NOMO-1 treated with DMSO at 0.1 percent for 48 hours (cell line): ENCODE results near the gene IGFBP6.

Source experiments
- DNase-seq: peaks from one replicate; lab custom pipeline; 2025; ENCODE audit not compliant: unreplicated experiment; lab: John Stamatoyannopoulos, UW

Gene IGFBP6

GRCh38 chr12:53069621-53070410, 27.7 kb upstream of the IGFBP6 start:
- no peak for DNase-seq

GRCh38 chr12:53070877-53071492, 26.5 kb upstream of the IGFBP6 start:
- no peak for DNase-seq

- DNase-seq = no peak
These were observed 25.6 kb upstream of the IGFBP6 start for GRCh38 chr12:53071591-53072551.

DNA sequence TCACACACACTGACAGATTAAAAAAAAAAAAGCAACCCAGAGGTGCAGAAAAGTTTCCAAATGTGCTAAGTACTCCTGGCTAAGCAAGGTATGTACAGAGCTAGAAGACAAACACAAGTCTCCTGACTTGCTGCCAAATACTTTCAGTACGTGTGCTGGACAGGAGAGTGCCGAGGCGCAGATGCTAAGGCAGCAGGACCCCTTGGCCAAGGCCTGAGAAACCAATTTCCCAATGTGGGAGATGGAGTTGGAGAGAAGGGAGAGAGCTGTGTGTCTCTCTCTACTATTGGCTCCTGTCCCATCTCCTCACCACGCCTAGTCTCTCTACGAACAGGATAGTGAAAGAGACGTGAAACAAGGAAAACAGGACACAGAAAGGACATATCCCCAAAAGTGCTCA, 23.6 kb upstream of the IGFBP6 start:
- DNase-seq = no peak

GRCh38 chr12:53074283-53074998, 23.0 kb upstream of the IGFBP6 start:
- DNase-seq = no peak

- no peak for DNase-seq
These were observed 22.5 kb upstream of the IGFBP6 start for GRCh38 chr12:53074999-53075370.

DNA sequence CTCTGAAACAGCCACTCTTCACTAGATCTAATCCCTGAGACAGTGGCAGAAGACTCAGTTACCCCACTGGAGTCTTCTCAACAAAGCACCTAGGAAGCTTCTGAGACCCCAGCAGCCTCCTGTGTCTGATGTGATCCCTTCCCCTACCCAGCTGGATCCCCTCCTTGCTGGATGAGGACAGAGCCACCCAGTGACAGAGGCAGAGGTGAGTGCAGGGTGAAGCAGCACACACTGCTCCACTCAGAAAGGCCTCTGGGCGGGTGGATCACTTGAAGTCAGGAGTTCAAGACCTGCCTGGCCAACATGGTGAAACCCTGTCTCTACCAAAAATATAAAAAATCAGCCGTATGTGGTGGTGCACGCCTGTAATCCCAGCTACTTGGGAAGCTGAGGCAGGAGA, 21.0 kb upstream of the IGFBP6 start:
- DNase-seq = no peak

DNA sequence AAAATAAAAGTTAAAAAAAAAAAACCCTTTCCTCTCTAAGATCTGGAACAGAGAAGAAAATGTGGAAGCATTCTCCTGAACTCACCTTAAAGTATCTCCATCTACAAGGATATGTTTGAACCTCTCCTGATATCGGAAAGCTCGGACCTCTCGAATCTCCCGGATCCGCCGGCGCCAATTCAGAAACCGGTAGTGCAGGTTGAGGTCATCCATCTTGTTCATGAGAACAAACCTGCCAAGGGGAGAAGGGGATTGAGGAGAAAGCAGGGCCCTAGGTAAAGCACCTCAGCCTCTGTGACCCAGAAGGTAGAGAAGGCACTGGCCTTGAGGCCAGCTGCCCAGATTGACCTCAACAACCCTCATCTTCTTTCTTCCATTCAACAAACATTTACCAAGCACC, 20.4 kb upstream of the IGFBP6 start:
- no peak for DNase-seq

- DNase-seq = peak; percentile 32
These were observed 18.8 kb upstream of the IGFBP6 start for GRCh38 chr12:53078425-53079225.

DNA sequence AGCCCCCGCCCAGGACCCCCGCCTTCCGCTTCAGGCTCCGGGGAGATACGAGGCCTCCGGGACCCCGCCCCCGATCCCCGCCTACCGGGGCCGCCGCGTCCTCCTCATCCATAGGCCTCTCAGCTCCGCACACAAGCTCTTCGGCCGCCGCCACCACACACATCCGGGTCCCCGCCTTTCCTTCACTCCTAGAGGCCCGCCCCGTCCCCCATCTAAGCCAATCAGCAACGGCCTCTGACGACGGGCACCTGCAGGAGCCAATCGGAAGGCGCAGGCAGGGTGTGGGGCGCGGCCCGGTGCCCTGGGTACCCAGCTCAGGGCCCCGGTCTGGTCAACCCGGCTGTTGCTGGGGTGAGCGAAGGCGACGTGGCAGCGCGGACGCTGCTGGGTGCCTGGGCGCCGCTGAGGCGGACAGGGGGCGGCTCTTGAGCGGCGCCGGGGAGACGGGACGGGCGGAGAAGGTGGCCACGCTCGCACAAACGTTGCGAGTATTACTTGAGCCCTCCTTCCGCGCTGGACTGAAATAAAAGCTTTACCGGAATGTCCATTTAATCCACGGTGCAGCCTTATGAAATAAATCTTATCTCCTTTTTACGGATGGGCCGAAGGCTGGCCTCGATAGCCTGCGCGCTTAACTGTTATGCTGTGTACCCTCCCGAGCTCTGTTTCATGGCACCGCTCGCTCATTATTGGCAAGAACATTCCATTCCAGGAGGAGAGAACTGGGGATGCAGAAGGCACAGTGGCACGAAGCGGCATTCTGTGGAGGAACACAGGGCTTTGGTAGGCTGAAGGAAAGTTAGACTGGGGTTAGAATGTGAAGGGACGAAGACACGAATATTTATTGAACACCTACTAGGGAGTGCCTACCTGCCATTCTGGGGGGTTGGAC, 18.0 kb upstream of the IGFBP6 start, which contains the start of gene SPRYD3:
SPRYD3 (minus strand) TSS at position 165 of the 892 bp plus-strand sequence; CDS start at position 108, 57 bp downstream.
- DNase-seq = peak; percentile 96

DNA sequence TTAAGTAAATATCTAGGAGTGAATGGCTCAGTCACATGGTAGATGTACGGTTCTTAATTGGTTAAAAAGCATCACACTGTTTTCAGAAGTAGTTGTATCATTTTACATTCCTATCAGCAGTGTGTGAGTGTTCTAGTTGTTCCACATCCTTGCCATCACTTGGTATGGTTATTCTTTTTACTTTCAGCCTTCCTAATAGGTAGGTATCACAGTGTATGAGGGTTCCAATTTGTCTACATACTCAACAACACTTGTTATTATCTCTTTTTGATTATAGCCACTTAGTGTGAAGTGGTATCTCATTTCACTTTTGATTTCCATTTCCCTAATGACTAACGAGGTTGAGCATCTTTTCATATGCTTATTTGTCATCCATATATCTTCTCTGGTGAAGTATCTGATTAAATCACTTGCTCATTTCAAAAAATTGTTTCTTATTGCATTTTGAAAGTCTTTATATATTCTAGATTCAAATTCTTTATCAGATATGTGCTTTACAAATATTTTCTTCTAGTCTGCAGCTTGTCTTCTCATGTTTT, 14.8 kb upstream of the IGFBP6 start:
- no peak for DNase-seq

DNA sequence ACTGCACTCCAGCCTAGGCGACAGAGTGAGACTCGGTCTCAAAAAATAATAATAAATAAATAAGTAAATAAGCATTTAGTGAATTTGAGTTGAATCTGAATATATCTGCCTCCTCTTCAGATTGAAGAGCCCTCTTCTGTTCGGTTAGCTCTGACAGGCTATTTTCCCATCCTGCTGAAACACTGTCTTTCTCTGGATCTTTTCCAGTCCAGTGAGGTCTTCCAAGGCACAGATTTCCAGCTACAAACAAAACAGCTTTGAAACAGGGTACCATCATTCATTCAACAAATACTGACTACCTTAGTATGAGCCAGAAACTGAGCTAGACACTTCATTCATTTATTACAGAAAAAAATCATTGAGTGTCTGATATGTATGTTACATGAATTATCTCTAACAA, 11.1 kb upstream of the IGFBP6 start:
- DNase-seq = no peak

GRCh38 chr12:53090105-53090504, 7.4 kb upstream of the IGFBP6 start:
- no peak for DNase-seq

GRCh38 chr12:53090554-53090953, 6.9 kb upstream of the IGFBP6 start:
- DNase-seq = no peak

GRCh38 chr12:53091756-53092155, 5.7 kb upstream of the IGFBP6 start:
- no peak for DNase-seq

DNA sequence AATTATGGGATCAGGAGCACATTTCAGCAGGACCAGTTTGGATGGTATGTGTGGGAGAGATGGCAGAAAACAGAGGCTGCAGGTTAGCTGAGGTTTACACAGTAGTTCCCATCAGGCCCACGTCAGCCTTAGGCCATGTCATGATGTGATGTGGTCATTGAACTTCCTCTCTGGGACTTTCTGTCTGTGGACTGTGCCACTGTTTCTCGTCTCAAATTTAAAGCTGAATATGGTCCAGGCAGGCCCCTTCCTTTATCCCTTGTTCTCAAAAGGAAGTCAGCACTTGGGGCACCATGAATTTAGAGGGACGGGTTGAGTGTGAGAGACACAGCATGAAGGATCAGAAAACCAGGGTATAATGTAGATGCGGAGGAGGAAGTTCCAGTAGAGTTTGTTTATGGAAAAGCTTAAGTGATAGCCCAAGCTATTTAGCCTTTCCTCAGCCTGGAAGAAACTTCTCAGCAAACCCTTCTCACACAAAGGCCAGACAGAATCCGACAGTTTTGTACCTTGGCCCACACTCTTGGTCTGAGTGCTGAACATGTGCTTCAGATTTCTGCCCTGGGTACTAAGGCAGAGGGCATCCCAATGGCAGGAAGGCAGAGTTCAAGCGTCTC, 3.6 kb upstream of the IGFBP6 start:
- DNase-seq = peak; percentile 64

GRCh38 chr12:53094394-53094787, 3.1 kb upstream of the IGFBP6 start:
- DNase-seq = no peak
